ENCODE results near the gene ZDHHC23. TPM values are rescaled to one million over a fixed set of nuclear protein-coding genes. Genes with fewer than 3 reads are reported as not detected.

The ZDHHC23 gene
- total and polyA plus RNA-seq, 10 of the 15 experiments (the other 5 are each of a cell fraction or from before 2014, with no cell fraction given): 0.79 to 4.6 (median 2.9) TPM

- intact Hi-C loops (cut with micrococcal nuclease; ENCODE audit: unreplicated experiment) (no loop called here), in situ Hi-C loops (cut with MboI) (no loop called here)
- Histone ChIP-seq H3K27ac (ENCODE audit: control insufficient read depth, insufficient read depth) (no peak overlapping the region), H3K79me2 (ENCODE audit: control insufficient read depth, insufficient read depth, low read length) (no peaks in the 10 kb centered on the region), H3K4me2 (ENCODE audit: control insufficient read depth, insufficient read depth) (no peak overlapping the region), H2AFZ (ENCODE audit: control insufficient read depth, low read depth, low read length) (no peak overlapping the region), H3K4me3 (no peak overlapping the region), H3K27me3 (replicated peaks in 1 of 2; ENCODE audit: control insufficient read depth in 2 of 2, insufficient read depth in 2 of 2, low read length in 1 of 2) (no peaks in the 10 kb centered on the region), H4K20me1 (ENCODE audit: control insufficient read depth, insufficient read depth) (no peaks in the 10 kb centered on the region), H3K36me3 (ENCODE audit: control insufficient read depth in 2 of 2, insufficient read depth in 2 of 2, low read length in 1 of 2) (no peaks in the 10 kb centered on the region), H3K9ac (ENCODE audit: control insufficient read depth, insufficient read depth, low read length) (no peak overlapping the region), H3K9me3 (replicated peaks; ENCODE audit: control insufficient read depth, insufficient read depth, low read length) (peaks cover 2% of the 10 kb centered on the region; the same call in 2 of the 3 replicates), H3K4me1 (ENCODE audit: control insufficient read depth, insufficient read depth, low read length) (no peaks in the 10 kb centered on the region)
- ChIA-PET RAD21 (ENCODE audit: unreplicated experiment) (no interaction called here), SMC1A (ENCODE audit: uncharacterized antibody, unreplicated experiment) (no interaction called here), POLR2A (no interaction called here), CTCF (no interaction called here)
- DNase-seq (ENCODE audit: low read depth, low spot score) (no peak), FAIRE-seq (no peak), ATAC-seq (no peak)
- no TSS peak for BruUV-seq (replicated peaks)
- TF ChIP-seq USF2 (IDR thresholded peaks at IDR 0.05; ENCODE audit: borderline replicate concordance, low read depth, low read length) (no peak), SIX5 (IDR thresholded peaks at IDR 0.05; ENCODE audit: low read depth, low read length, severe bottlenecking) (no peak)
- WGBS (ENCODE audit: insufficient coverage, insufficient replicate concordance, low lambda C conversion rate, missing lambda C conversion rate): 68% methylated on average over 2 of the region's 2 CpGs
Observed at GRCh38 chr3:113968986-113969385, 21.2 kb downstream of the ZDHHC23 start.

DNA sequence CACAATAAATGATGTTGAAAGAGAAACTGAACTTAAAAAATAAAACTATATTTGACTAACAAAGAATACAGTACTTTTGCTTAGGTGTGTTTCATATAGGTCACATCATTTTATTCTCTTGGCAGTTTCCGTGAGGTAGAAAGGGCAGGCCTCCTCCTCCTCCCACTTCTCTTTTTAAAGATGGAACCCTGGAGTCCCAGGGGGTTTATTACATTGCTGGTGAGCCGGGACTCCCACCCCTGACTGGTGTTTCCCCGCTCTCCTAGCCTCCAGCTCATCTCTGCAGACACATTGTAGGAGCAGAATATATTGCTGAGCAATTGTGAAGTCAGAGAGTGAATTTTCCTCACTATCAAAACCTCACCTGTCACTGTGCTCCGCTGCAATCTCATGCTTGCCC lies 30.0 kb downstream of the ZDHHC23 start:
- Histone ChIP-seq H4K20me1 (ENCODE audit: control insufficient read depth, insufficient read depth) (no peaks in the 10 kb centered on the region), H3K79me2 (ENCODE audit: control insufficient read depth, insufficient read depth, low read length) (no peaks in the 10 kb centered on the region), H3K36me3 (ENCODE audit: control insufficient read depth in 2 of 2, insufficient read depth in 2 of 2, low read length in 1 of 2) (no peaks in the 10 kb centered on the region), H3K4me2 (ENCODE audit: control insufficient read depth, insufficient read depth) (no peak overlapping the region), H3K27me3 (replicated peaks in 1 of 2; ENCODE audit: control insufficient read depth in 2 of 2, insufficient read depth in 2 of 2, low read length in 1 of 2) (no peaks in the 10 kb centered on the region), H3K4me1 (ENCODE audit: control insufficient read depth, insufficient read depth, low read length) (no peaks in the 10 kb centered on the region), H3K4me3 (no peak overlapping the region), H3K9ac (ENCODE audit: control insufficient read depth, insufficient read depth, low read length) (no peak overlapping the region), H3K27ac (ENCODE audit: control insufficient read depth, insufficient read depth) (no peak overlapping the region), H2AFZ (ENCODE audit: control insufficient read depth, low read depth, low read length) (no peak overlapping the region), H3K9me3 (replicated peaks; ENCODE audit: control insufficient read depth, insufficient read depth, low read length) (peaks cover 3% of the 10 kb centered on the region; the same call in 2 of the 3 replicates)
- ChIA-PET CTCF (interaction anchor here (1.5 kb wide), 1 partner anchor 15 kb away, joined by 3 read pairs; no protein-coding TSS in a partner anchor), SMC1A (ENCODE audit: uncharacterized antibody, unreplicated experiment) (no interaction called here), POLR2A (no interaction called here), RAD21 (ENCODE audit: unreplicated experiment) (no interaction called here)
- intact Hi-C loops (cut with micrococcal nuclease; ENCODE audit: unreplicated experiment) (no loop called here), in situ Hi-C loops (cut with MboI) (no loop called here)
- ATAC-seq: no peak
- TF ChIP-seq, protein P1, sequence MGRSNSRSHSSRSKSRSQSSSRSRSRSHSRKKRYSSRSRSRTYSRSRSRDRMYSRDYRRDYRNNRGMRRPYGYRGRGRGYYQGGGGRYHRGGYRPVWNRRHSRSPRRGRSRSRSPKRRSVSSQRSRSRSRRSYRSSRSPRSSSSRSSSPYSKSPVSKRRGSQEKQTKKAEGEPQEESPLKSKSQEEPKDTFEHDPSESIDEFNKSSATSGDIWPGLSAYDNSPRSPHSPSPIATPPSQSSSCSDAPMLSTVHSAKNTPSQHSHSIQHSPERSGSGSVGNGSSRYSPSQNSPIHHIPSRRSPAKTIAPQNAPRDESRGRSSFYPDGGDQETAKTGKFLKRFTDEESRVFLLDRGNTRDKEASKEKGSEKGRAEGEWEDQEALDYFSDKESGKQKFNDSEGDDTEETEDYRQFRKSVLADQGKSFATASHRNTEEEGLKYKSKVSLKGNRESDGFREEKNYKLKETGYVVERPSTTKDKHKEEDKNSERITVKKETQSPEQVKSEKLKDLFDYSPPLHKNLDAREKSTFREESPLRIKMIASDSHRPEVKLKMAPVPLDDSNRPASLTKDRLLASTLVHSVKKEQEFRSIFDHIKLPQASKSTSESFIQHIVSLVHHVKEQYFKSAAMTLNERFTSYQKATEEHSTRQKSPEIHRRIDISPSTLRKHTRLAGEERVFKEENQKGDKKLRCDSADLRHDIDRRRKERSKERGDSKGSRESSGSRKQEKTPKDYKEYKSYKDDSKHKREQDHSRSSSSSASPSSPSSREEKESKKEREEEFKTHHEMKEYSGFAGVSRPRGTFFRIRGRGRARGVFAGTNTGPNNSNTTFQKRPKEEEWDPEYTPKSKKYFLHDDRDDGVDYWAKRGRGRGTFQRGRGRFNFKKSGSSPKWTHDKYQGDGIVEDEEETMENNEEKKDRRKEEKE (IDR thresholded peaks at IDR 0.05): no peak
- no peak for TF ChIP-seq GABPA (IDR thresholded peaks at IDR 0.05; ENCODE audit: low read depth)
- BruUV-seq (replicated peaks): no TSS peak
- no peak for DNase-seq (ENCODE audit: low read depth, low spot score)
- FAIRE-seq: no peak
- 83% methylated on average over 4 of the region's 4 CpGs for WGBS (ENCODE audit: insufficient coverage, insufficient replicate concordance, low lambda C conversion rate, missing lambda C conversion rate)
